Measurements from ENCODE around the gene KAT8.

- TF ChIP-seq CTCF (IDR thresholded peaks at IDR 0.05) (no peak), EP300 (IDR thresholded peaks at IDR 0.05) (no peak)
These were observed 14.0 kb downstream of the KAT8 start for GRCh38 chr16:31131416-31131815.

Measured in upper lobe of left lung (tissue), 4 donors.